Occipital lobe (tissue), 2 donors: ENCODE results near the gene TMEM123. TPM values are rescaled to one million over a fixed set of nuclear protein-coding genes. Genes with fewer than 3 reads are reported as not detected.

ENCODE experiments used
- DNase-seq: peaks from one replicate; lab custom pipeline; 2025; lab: John Stamatoyannopoulos, UW
- total RNA-seq: library from RNA; depleted of rRNA; stranded (reverse); fragments of >200 nt; gene quantifications from one replicate; pipeline ENCODE4 v1.2.3, GENCODE V29; 2014

Gene TMEM123
- total RNA-seq, 1 donor from 2014 or later, result 101 TPM

- DNase-seq, result no peak
Observed at GRCh38 chr11:102472127-102472526, 19.6 kb upstream of the TMEM123 start.

DNA sequence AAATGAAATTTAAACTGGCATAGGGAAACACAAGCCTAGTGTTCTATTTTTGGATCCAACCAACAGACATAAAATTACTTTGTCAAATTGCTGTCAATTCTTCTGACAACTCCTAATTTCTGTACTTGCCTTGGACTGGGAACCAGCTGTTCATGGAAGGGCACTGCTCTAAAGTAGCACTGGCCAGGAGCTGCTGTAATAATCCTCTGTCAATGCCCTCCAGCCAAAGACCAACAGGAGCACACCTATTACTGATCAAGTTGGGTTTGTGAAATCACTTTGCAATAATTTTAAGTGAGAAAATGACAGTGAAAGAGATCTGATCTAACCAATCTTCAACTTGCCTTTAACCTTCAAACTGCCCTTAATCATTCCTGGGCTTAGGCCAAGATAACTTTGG lies 18.9 kb upstream of the TMEM123 start:
- no peak for DNase-seq

GRCh38 chr11:102470251-102470650 lies 17.7 kb upstream of the TMEM123 start:
- no peak for DNase-seq

- DNase-seq, result no peak
Observed at GRCh38 chr11:102469196-102469821, 16.7 kb upstream of the TMEM123 start.

- no peak for DNase-seq
Observed at GRCh38 chr11:102468616-102469195, 16.1 kb upstream of the TMEM123 start.

DNA sequence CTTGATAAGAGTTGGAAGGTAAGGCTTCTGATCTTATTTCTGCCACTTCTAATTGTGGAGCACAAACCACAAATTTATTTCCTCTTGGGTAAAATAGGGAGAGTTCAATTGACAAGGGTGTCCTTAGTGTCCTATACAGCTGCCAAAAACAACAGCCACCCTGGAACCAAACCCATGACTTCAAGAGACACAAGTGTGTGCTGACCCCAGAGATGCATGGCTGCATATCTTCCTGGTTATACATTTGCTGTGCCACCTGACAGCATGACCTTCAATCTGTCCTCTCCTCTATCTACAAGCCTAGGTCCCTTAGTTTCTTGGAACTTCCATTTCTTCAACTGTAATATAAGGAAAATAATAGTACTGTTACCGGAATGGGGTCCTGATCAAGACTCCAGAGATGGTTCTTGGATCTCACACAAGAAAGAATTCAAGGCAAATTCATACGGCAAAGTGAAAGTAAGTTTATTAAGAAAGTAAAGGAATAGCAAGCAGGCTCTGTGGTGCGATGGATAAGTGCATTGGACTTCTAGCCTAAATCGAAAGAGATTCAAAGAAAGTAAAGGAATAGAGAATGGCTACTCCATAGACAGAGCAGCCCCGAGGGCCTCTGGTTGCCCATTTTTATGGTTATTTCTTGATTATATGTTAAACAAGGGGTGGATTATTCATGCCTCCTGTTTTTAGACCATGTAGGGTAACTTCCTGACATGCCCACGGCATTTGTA lies 15.5 kb upstream of the TMEM123 start:
- DNase-seq, result no peak

- no peak for DNase-seq
Observed at GRCh38 chr11:102467080-102467708, 14.6 kb upstream of the TMEM123 start.

DNA sequence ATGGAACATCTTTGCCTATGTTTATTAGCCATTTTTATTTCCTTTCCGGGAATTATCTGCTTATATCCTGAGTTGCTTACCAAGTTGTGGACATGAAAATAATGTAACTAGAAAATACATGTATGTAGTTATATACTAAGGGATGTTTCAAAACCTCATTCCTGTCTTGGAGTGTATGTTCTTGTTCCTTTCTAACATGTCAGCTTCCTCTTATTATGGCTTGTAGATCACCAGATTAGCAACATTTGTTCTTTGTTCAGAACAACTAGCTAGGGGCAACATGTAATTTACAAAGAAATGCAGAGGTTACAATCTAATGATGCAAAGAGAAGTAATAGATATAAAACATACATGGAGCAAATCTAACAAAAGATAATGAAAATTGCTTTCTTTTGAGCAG lies 13.1 kb upstream of the TMEM123 start:
- DNase-seq, result no peak

- no peak for DNase-seq
Observed at GRCh38 chr11:102464859-102465500, 12.4 kb upstream of the TMEM123 start.

- no peak for DNase-seq
Observed at GRCh38 chr11:102464037-102464436, 11.5 kb upstream of the TMEM123 start.

DNA sequence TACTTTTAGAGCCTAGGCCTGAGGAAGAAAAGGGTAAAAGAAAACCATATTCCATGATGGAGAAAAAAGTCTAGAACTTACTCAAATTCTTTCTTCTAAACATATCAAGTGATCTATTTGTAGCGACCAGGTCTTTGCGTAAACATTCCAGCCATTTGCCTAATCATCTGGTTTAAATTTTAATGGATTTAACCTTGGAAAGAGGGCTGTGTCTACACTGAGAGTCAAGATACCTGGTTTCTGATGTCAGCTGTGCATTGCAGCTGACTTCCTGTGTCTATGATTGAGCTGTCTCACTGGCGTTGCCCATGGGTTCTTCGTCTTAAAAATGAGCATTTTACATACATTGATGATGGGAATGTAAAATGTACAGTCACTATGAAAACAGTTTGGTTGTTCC lies 10.0 kb upstream of the TMEM123 start:
- DNase-seq, result no peak

DNA sequence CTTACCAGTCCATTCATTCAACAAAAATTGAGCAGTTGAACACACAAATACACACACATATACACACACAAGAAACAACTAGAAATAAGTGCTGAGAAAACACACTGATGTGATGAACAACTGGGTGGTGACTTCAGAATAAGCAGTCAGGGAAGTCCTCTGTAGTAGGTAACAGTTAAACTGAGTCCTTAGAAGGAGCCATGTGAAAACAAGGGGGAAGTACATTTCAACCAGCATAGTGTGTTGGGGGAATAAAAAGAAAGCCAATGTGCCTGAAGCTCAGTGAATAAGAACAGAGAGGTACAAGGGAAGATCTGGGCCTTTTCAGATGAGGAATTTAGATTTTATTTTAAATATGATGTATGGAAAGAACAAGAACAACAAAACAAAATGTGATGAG lies 6.8 kb upstream of the TMEM123 start:
- DNase-seq, result no peak

DNA sequence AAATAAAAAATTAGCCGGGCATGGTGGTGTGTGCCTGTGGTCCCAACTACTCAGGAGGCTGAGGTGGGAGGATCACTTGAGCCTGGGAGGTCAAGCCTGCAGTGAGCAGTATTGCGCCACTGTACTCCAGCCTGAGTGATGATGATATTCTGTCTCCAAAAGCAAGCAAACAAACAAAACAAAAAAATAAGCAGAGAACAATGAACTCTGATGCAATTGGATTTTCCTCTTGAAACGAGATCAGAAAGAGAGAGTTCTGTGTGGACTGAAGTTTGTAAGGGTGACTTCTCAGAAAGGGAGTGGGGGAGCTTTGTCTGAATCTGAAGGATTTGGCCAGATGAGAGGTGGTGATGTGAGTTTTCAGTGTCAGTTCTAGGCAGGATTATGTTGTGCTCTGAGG lies 6.0 kb upstream of the TMEM123 start:
- no peak for DNase-seq

DNA sequence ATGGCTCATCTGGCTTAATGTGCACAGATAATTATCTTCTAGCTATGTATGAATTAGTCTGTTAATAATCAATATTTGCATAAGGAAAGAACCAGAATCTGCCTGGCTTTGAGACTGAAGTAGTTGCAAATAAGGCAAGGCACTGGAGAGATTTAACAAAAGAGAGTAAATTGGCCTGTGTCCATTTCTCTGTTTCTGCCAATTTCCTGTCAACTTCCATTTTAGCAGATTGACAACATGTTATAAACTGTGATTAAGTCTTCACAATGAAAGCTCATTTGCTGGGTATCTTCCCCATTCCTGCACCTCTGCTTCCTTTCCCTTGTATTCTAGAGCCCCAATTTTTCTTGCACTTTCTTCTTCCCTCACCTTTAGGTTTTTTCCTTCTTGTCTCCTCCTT lies 5.3 kb upstream of the TMEM123 start:
- no peak for DNase-seq

GRCh38 chr11:102457056-102457677 lies 4.6 kb upstream of the TMEM123 start:
- no peak for DNase-seq

DNA sequence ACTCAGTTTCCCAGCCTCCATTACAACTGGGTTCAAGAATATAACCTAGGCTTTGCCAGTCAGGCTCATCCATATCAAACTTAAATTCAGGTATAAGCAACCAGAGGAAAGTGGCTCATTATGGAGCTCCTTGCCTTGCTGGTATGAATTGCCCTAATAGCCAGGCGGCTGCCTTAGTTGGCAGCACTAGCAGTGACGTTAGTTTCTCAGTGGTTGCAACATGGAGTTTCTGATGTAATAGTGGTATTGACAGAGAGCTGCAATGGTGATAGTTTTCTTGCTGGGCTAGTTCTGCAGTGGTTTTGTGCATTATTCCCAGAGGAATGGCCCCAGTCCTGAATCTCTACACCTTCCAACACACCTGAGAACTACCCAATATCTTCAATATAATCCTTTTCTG lies 3.8 kb upstream of the TMEM123 start:
- no peak for DNase-seq

DNA sequence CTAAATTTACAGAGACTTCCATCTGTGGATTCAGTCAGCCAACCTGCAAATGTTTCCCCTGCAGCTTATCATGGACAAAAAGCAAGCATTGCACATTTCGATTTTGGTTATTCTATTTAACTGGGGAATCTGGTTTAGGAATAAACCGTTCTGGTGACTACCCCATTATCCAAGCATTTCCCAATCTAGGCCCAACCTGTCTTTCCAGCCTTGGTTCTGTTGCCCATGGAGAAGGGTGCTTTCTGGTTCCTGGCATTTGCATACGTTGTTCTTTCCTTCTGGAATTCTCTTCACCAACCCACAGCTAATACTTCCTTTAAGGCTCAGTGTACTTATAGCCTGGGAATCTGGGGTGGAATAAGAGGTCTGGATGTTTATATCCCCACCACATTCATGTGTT lies 1.4 kb upstream of the TMEM123 start:
- no peak for DNase-seq

DNA sequence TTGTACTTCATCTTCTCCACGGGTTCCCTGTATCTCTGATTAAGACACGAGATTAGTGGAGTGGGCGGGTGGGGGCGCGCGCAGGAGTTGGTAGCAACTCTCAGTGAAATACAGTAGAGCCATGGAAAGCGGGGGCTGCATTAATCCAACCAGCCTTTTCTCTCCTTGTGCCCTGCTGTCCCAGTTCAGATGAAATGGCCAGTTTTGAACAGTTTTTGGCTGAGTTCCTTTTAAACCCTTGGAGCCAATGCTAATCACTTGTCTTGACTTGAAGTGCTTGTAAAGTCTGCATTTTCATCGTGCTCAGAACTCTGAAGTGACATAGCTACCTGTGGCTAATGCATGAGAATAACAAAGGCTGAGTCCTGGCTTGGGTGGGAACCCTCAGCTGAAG lies 734 bp upstream of the TMEM123 start:
- DNase-seq, result no peak

GRCh38 chr11:102451681-102452460 lies 694 bp downstream of the TMEM123 start:
- DNase-seq, result peak; percentile 33

DNA sequence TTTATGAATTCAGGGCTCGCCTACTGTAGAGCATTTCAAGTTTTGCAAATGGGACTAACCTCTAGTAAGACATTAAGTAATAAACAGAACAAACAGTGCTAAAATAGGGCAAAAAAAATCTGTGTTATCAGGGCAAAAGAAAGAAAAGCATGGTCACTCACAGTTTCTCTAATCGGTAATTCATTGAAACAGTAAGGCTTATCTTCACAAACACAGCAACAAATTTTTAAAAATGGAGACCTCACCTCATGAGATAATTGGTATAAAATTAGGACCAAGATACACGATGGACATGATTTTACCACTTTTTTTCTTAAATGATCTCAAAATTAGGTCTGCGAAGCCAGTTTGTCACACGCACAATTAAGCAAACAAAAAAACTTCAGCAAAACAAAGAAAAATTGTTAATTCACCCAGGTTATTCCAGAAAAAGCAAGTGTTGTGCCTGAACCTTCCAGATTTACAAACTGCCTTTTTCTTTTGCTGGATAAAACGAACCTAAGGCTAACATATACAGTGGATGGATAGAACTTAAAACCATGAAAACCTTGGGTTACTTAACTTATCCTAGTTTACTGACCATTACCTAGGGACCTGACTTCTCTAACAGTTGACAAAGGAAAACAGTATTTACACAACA lies 1.4 kb downstream of the TMEM123 start:
- no peak for DNase-seq
